22Rv1 (cell line): ENCODE data around the gene FAM149A.

Experiments
- H3K27ac ChIP-seq: fragments of 450-650 bp; 2 replicates; pipeline ENCODE4 v1.5.1; 2017
- CTCF ChIP-seq: fragments of 450-650 bp; IDR thresholded peaks from 2 replicates; pipeline ENCODE4 v1.5.1; 2017; ENCODE audit warnings: mild to moderate bottlenecking
- ZFX ChIP-seq: fragments of 450-650 bp; IDR thresholded peaks from 2 replicates; pipeline ENCODE4 v1.6.1; 2017; ENCODE audit warnings: antibody characterized with exemption, borderline replicate concordance

The FAM149A gene

GRCh38 chr4:186069729-186070128 lies 34.8 kb upstream of the FAM149A start:
- H3K27ac ChIP-seq, result no peak overlapping the region
- TF ChIP-seq CTCF (no peak), ZFX (no peak)

- TF ChIP-seq CTCF (no peak), ZFX (no peak)
- no peak overlapping the region for H3K27ac ChIP-seq
Observed at GRCh38 chr4:186072516-186072915, 32.0 kb upstream of the FAM149A start.

GRCh38 chr4:186074189-186074588 lies 30.3 kb upstream of the FAM149A start:
- H3K27ac ChIP-seq, result no peak overlapping the region
- TF ChIP-seq CTCF (no peak), ZFX (no peak)

GRCh38 chr4:186078981-186079638 lies 25.4 kb upstream of the FAM149A start:
- no peak overlapping the region for H3K27ac ChIP-seq
- TF ChIP-seq ZFX (no peak), CTCF (no peak)

- H3K27ac ChIP-seq, result no peak overlapping the region
- TF ChIP-seq ZFX (no peak), CTCF (no peak)
Observed at GRCh38 chr4:186079694-186080093, 24.8 kb upstream of the FAM149A start.

GRCh38 chr4:186081202-186081807 lies 23.2 kb upstream of the FAM149A start:
- H3K27ac ChIP-seq, result no peak overlapping the region
- no peak for TF ChIP-seq ZFX
- no peak for TF ChIP-seq CTCF

GRCh38 chr4:186082221-186082620 lies 22.3 kb upstream of the FAM149A start:
- no peak for TF ChIP-seq ZFX
- no peak for TF ChIP-seq CTCF
- H3K27ac ChIP-seq, result no peak overlapping the region
